ENCODE results near the gene BBS9.
"Not testable (repeated sequence)": the region's sequence is repeated elsewhere in the genome, so short reads cannot be mapped to it uniquely, and the experiment has no call there.

The BBS9 gene

GRCh38 chr7:33128990-33129805 is at the start of gene BBS9:
Gene BBS9, plus strand, starts transcription at chr7:33129564. Its CDS starts 16,689 bp downstream, at chr7:33146253.
- Histone ChIP-seq H3K9me3 (ENCODE audit: low read depth, low read length) (no peaks in the 10 kb centered on the region), H3K27ac (peak within 1 kb of the TSS; percentile 58; the same call in 1 of the 2 replicates), H3K36me3 (ENCODE audit: insufficient read depth, low read length) (no peaks in the 10 kb centered on the region), H3K4me3 (peak within 1 kb of the TSS; percentile 94), H3K9ac (ENCODE audit: insufficient read length) (peak within 1 kb of the TSS; percentile 79)
- peak; percentile 56 for DNase-seq (ENCODE audit: low read depth, low spot score)
- TF ChIP-seq POLR2AphosphoS5 (IDR thresholded peaks at IDR 0.05; ENCODE audit: borderline replicate concordance, low read depth, low read length) (peak; percentile 84), EZH2 (IDR thresholded peaks at IDR 0.05) (no peak)

- Histone ChIP-seq H3K27ac (no peak overlapping the region), H3K9me3 (ENCODE audit: low read depth, low read length) (no peaks in the 10 kb centered on the region), H3K4me3 (no peak overlapping the region), H3K36me3 (ENCODE audit: insufficient read depth, low read length) (no peaks in the 10 kb centered on the region), H3K9ac (ENCODE audit: insufficient read length) (no peak overlapping the region)
- TF ChIP-seq FOXP2 (optimal IDR thresholded peaks at IDR 0.05; ENCODE audit: control extremely low read depth, extremely low read length, insufficient read depth) (no peak), EZH2 (IDR thresholded peaks at IDR 0.05) (no peak)
- no peak for DNase-seq (ENCODE audit: low read depth, low spot score)
These were observed 49.3 kb upstream of the BBS9 start for GRCh38 chr7:33079763-33080690.

GRCh38 chr7:33087356-33087755 is 42.0 kb upstream of the BBS9 start:
- no peak overlapping the region for H3K27ac ChIP-seq
- no peak overlapping the region for H3K9ac ChIP-seq (ENCODE audit: insufficient read length)
- no peak for DNase-seq (ENCODE audit: low read depth, low spot score)
- no peaks in the 10 kb centered on the region for H3K36me3 ChIP-seq (ENCODE audit: insufficient read depth, low read length)
- no peaks in the 10 kb centered on the region for H3K9me3 ChIP-seq (ENCODE audit: low read depth, low read length)
- H3K4me3 ChIP-seq = no peak overlapping the region
- no peak for TF ChIP-seq FOXP2 (optimal IDR thresholded peaks at IDR 0.05; ENCODE audit: control extremely low read depth, extremely low read length, insufficient read depth)
- TF ChIP-seq EZH2 (IDR thresholded peaks at IDR 0.05) = no peak
- TF ChIP-seq POLR2AphosphoS5 (IDR thresholded peaks at IDR 0.05; ENCODE audit: borderline replicate concordance, low read depth, low read length) = no peak

- DNase-seq (ENCODE audit: low read depth, low spot score) = no peak
- Histone ChIP-seq H3K27ac (no peak overlapping the region), H3K4me3 (no peak overlapping the region), H3K9me3 (ENCODE audit: low read depth, low read length) (no peaks in the 10 kb centered on the region), H3K9ac (ENCODE audit: insufficient read length) (no peak overlapping the region), H3K36me3 (ENCODE audit: insufficient read depth, low read length) (no peaks in the 10 kb centered on the region)
- TF ChIP-seq FOXP2 (optimal IDR thresholded peaks at IDR 0.05; ENCODE audit: control extremely low read depth, extremely low read length, insufficient read depth) (no peak), EZH2 (IDR thresholded peaks at IDR 0.05) (no peak), POLR2AphosphoS5 (IDR thresholded peaks at IDR 0.05; ENCODE audit: borderline replicate concordance, low read depth, low read length) (no peak)
These were observed 41.5 kb upstream of the BBS9 start for GRCh38 chr7:33087858-33088257.

- Histone ChIP-seq H3K9ac (ENCODE audit: insufficient read length) (no peak overlapping the region), H3K4me3 (no peak overlapping the region), H3K36me3 (ENCODE audit: insufficient read depth, low read length) (peaks cover 7% of the 10 kb centered on the region), H3K27ac (no peak overlapping the region), H3K9me3 (ENCODE audit: low read depth, low read length) (no peaks in the 10 kb centered on the region)
- TF ChIP-seq FOXP2 (optimal IDR thresholded peaks at IDR 0.05; ENCODE audit: control extremely low read depth, extremely low read length, insufficient read depth) (no peak), EZH2 (IDR thresholded peaks at IDR 0.05) (no peak), POLR2AphosphoS5 (IDR thresholded peaks at IDR 0.05; ENCODE audit: borderline replicate concordance, low read depth, low read length) (no peak)
- DNase-seq (ENCODE audit: low read depth, low spot score) = no peak
These were observed 40.2 kb upstream of the BBS9 start for GRCh38 chr7:33089142-33089541.

GRCh38 chr7:33091111-33091531 is 38.2 kb upstream of the BBS9 start:
- DNase-seq (ENCODE audit: low read depth, low spot score) = no peak
- no peak overlapping the region for H3K27ac ChIP-seq
- no peak overlapping the region for H3K4me3 ChIP-seq
- H3K9me3 ChIP-seq (ENCODE audit: low read depth, low read length) = no peaks in the 10 kb centered on the region
- H3K36me3 ChIP-seq (ENCODE audit: insufficient read depth, low read length) = peaks cover 20% of the 10 kb centered on the region
- TF ChIP-seq EZH2 (IDR thresholded peaks at IDR 0.05) (no peak), POLR2AphosphoS5 (IDR thresholded peaks at IDR 0.05; ENCODE audit: borderline replicate concordance, low read depth, low read length) (no peak), FOXP2 (optimal IDR thresholded peaks at IDR 0.05; ENCODE audit: control extremely low read depth, extremely low read length, insufficient read depth) (no peak)
- no peak overlapping the region for H3K9ac ChIP-seq (ENCODE audit: insufficient read length)

- Histone ChIP-seq H3K27ac (no peak overlapping the region), H3K9me3 (ENCODE audit: low read depth, low read length) (no peaks in the 10 kb centered on the region), H3K36me3 (ENCODE audit: insufficient read depth, low read length) (peaks cover 26% of the 10 kb centered on the region), H3K4me3 (no peak overlapping the region), H3K9ac (ENCODE audit: insufficient read length) (no peak overlapping the region)
- DNase-seq (ENCODE audit: low read depth, low spot score) = no peak
- TF ChIP-seq FOXP2 (optimal IDR thresholded peaks at IDR 0.05; ENCODE audit: control extremely low read depth, extremely low read length, insufficient read depth) = no peak
- no peak for TF ChIP-seq POLR2AphosphoS5 (IDR thresholded peaks at IDR 0.05; ENCODE audit: borderline replicate concordance, low read depth, low read length)
- no peak for TF ChIP-seq EZH2 (IDR thresholded peaks at IDR 0.05)
These were observed 37.6 kb upstream of the BBS9 start for GRCh38 chr7:33091641-33092191.

GRCh38 chr7:33093266-33093665 is 36.1 kb upstream of the BBS9 start:
- H3K9me3 ChIP-seq (ENCODE audit: low read depth, low read length) = no peaks in the 10 kb centered on the region
- no peak overlapping the region for H3K27ac ChIP-seq
- H3K9ac ChIP-seq (ENCODE audit: insufficient read length) = no peak overlapping the region
- peaks cover 41% of the 10 kb centered on the region for H3K36me3 ChIP-seq (ENCODE audit: insufficient read depth, low read length)
- no peak overlapping the region for H3K4me3 ChIP-seq
- DNase-seq (ENCODE audit: low read depth, low spot score) = no peak
- no peak for TF ChIP-seq EZH2 (IDR thresholded peaks at IDR 0.05)

GRCh38 chr7:33094745-33095275 is 34.6 kb upstream of the BBS9 start:
- H3K27ac ChIP-seq; DNase-seq (ENCODE audit: low read depth, low spot score); H3K9me3 ChIP-seq (ENCODE audit: low read depth, low read length); H3K4me3 ChIP-seq; H3K9ac ChIP-seq (ENCODE audit: insufficient read length): not testable (repeated sequence)
- peaks cover 57% of the 10 kb centered on the region for H3K36me3 ChIP-seq (ENCODE audit: insufficient read depth, low read length)

Data from SK-N-MC (cell line).